Thymus (tissue), 14 donors: ENCODE data around the gene UFM1. TPM values are rescaled to one million over a fixed set of nuclear protein-coding genes. Genes with fewer than 3 reads are reported as not detected.
A peak's percentile ranks its signal among the peaks of the same experiment; 100 is the strongest.
"Not testable (repeated sequence)": the region's sequence is repeated elsewhere in the genome, so short reads cannot be mapped to it uniquely, and the experiment has no call there.

ENCODE experiments used
- DNase-seq, 9 donors: peaks; one replicate each; pipeline ENCODE4 v3.0.0-alpha.2; 2013; ENCODE audit warnings: low spot score in 9 of 9, low read depth in 6 of 9, missing footprints in 1 of 9
- H3K27ac ChIP-seq, 2 donors: one replicate each; pipeline ENCODE4 v1.5.1; 2013; ENCODE audit warnings: control low read depth in 1 of 2, low read depth in 1 of 2, low read length in 1 of 2, mild to moderate bottlenecking in 1 of 2, moderate library complexity in 1 of 2
- H3K27me3 ChIP-seq, 2 donors: one replicate each; pipeline ENCODE4 v1.5.1; 2013; ENCODE audit warnings: low read length in 1 of 2; ENCODE audit not compliant: control insufficient read depth in 2 of 2, insufficient read depth in 1 of 2
- H3K36me3 ChIP-seq, 2 donors: one replicate each; pipeline ENCODE4 v1.5.1; 2013; ENCODE audit warnings: low read length in 1 of 2, mild to moderate bottlenecking in 1 of 2, moderate library complexity in 1 of 2; ENCODE audit not compliant: control insufficient read depth in 2 of 2, insufficient read depth in 2 of 2
- H3K4me1 ChIP-seq, 2 donors: one replicate each; pipeline ENCODE4 v1.5.1; 2013; ENCODE audit warnings: low read length in 2 of 2; ENCODE audit not compliant: control insufficient read depth in 2 of 2, insufficient read depth in 2 of 2
- H3K4me3 ChIP-seq, 2 donors: one replicate each; pipeline ENCODE4 v1.5.1; 2013; ENCODE audit warnings: low read length in 2 of 2, control low read depth in 1 of 2, mild to moderate bottlenecking in 1 of 2
- H3K9me3 ChIP-seq, 2 donors: one replicate each; pipeline ENCODE4 v1.5.1; 2013; ENCODE audit warnings: low read length in 1 of 2, mild to moderate bottlenecking in 1 of 2; ENCODE audit not compliant: control insufficient read depth in 2 of 2, insufficient read depth in 1 of 2
- WGBS: extraction: QIAGEN DNeasy Blood & Tissue Kit; methylation state at CpG from one replicate; pipeline ENCODE4 v1.1.7; 2013; 5-methylcytosine and 5-hydroxymethylcytosine counted together
- long read RNA-seq, 10 donors: transcript quantifications; one replicate each; lab custom pipeline, GENCODE V29; 2026
- polyA plus RNA-seq: library from polyadenylated mRNA; stranded (reverse); fragments of 200-250 nt; gene quantifications from one replicate; pipeline ENCODE4 v1.2.3, GENCODE V29; 2013
- total RNA-seq: library from RNA; stranded (reverse); fragments of 120-200 nt; gene quantifications from one replicate; pipeline ENCODE4 v1.2.4, GENCODE V29; 2013
- donor health status: healthy.

The UFM1 gene
- 45.8 TPM for total RNA-seq
- 50.4 TPM for polyA plus RNA-seq
- long read RNA-seq, donor 1: 0 reads
- long read RNA-seq, donor 2: 0 reads
- long read RNA-seq, donor 3, transcript UFM1-201 (6 exons, 3,138 nt): major isoform, 36 of 50 reads
- long read RNA-seq, donor 3, partial matches to known transcripts: 7 of 50 reads
- long read RNA-seq, donor 3, other reads (novel, unspliced or antisense): 6 of 50 reads
- long read RNA-seq, donor 4, transcript UFM1-201 (6 exons, 3,138 nt): major isoform, 23 of 23 reads
- long read RNA-seq, donor 4, partial matches to known transcripts: 0 of 23 reads
- long read RNA-seq, donor 4, other reads (novel, unspliced or antisense): 0 of 23 reads
- long read RNA-seq, donor 5, transcript UFM1-201 (6 exons, 3,138 nt): major isoform, 33 of 46 reads
- long read RNA-seq, donor 5, partial matches to known transcripts: 8 of 46 reads
- long read RNA-seq, donor 5, other reads (novel, unspliced or antisense): 5 of 46 reads
- long read RNA-seq, donor 6, transcript UFM1-201 (6 exons, 3,138 nt): major isoform, 9 of 10 reads
- long read RNA-seq, donor 6, partial matches to known transcripts: 0 of 10 reads
- long read RNA-seq, donor 6, other reads (novel, unspliced or antisense): 0 of 10 reads
- long read RNA-seq, donor 7, transcript UFM1-201 (6 exons, 3,138 nt): major isoform, 21 of 21 reads
- long read RNA-seq, donor 7, partial matches to known transcripts: 0 of 21 reads
- long read RNA-seq, donor 7, other reads (novel, unspliced or antisense): 0 of 21 reads
- long read RNA-seq, donor 8, transcript UFM1-201 (6 exons, 3,138 nt): major isoform, 9 of 9 reads
- long read RNA-seq, donor 8, partial matches to known transcripts: 0 of 9 reads
- long read RNA-seq, donor 8, other reads (novel, unspliced or antisense): 0 of 9 reads
- long read RNA-seq, donor 9, transcript UFM1-201 (6 exons, 3,138 nt): major isoform, 12 of 13 reads
- long read RNA-seq, donor 9, partial matches to known transcripts: 0 of 13 reads
- long read RNA-seq, donor 9, other reads (novel, unspliced or antisense): 0 of 13 reads
- long read RNA-seq, donor 10, transcript UFM1-201 (6 exons, 3,138 nt): major isoform, 18 of 20 reads
- long read RNA-seq, donor 10, partial matches to known transcripts: 0 of 20 reads
- long read RNA-seq, donor 10, other reads (novel, unspliced or antisense): 0 of 20 reads

GRCh38 chr13:38349390-38350113 lies at the start of gene UFM1:
Gene UFM1, plus strand, starts transcription at chr13:38349851. Its CDS starts 69 bp downstream, at chr13:38349920.
- Histone ChIP-seq H3K36me3 (peaks cover 0 to 5% of the 10 kb centered on the region in 2 donors), H3K27ac (peak within 1 kb of the TSS; percentile 79 to 88), H3K27me3 (no peaks in the 10 kb centered on the region), H3K4me1 (peaks cover 0 to 8% of the 10 kb centered on the region in 2 donors), H3K9me3 (no peaks in the 10 kb centered on the region), H3K4me3 (peak within 1 kb of the TSS; percentile 63 to 72)
- peak; percentile 76 to 96 (median 86) for DNase-seq
- WGBS: under 1% methylated on average over 41 of the region's 41 CpGs

- Histone ChIP-seq H3K36me3 (no peaks in the 10 kb centered on the region), H3K9me3 (no peaks in the 10 kb centered on the region), H3K27ac (no peak overlapping the region), H3K4me3 (no peak overlapping the region), H3K4me1 (no peaks in the 10 kb centered on the region), H3K27me3 (no peaks in the 10 kb centered on the region)
- DNase-seq: no peak
- 97% methylated on average over 4 of the region's 4 CpGs for WGBS
These were observed 48.4 kb upstream of the UFM1 start for GRCh38 chr13:38301236-38301635.

- Histone ChIP-seq H3K4me3 (no peak overlapping the region), H3K36me3 (no peaks in the 10 kb centered on the region), H3K27me3 (no peaks in the 10 kb centered on the region), H3K27ac (no peak overlapping the region), H3K9me3 (no peaks in the 10 kb centered on the region), H3K4me1 (no peaks in the 10 kb centered on the region)
- WGBS: 48% methylated on average over 2 of the region's 2 CpGs
- DNase-seq: no peak
These were observed 45.8 kb upstream of the UFM1 start for GRCh38 chr13:38303816-38304320.

- no peaks in the 10 kb centered on the region for H3K36me3 ChIP-seq
- no peak overlapping the region for H3K27ac ChIP-seq
- H3K4me1 ChIP-seq: no peaks in the 10 kb centered on the region
- no peak overlapping the region for H3K4me3 ChIP-seq
- no peak for DNase-seq
- no peaks in the 10 kb centered on the region for H3K27me3 ChIP-seq
- 96% methylated on average over 2 of the region's 2 CpGs for WGBS
- no peaks in the 10 kb centered on the region for H3K9me3 ChIP-seq
These were observed 40.9 kb upstream of the UFM1 start for GRCh38 chr13:38308736-38309135.

GRCh38 chr13:38309397-38309796 lies 40.3 kb upstream of the UFM1 start:
- no peaks in the 10 kb centered on the region for H3K36me3 ChIP-seq
- no peak for DNase-seq
- no peaks in the 10 kb centered on the region for H3K27me3 ChIP-seq
- H3K4me3 ChIP-seq: no peak overlapping the region
- no peak overlapping the region for H3K27ac ChIP-seq
- H3K4me1 ChIP-seq: no peaks in the 10 kb centered on the region
- H3K9me3 ChIP-seq: no peaks in the 10 kb centered on the region

GRCh38 chr13:38311175-38311574 lies 38.5 kb upstream of the UFM1 start:
- not testable (repeated sequence) for H3K27me3 ChIP-seq, DNase-seq, H3K4me3 ChIP-seq, H3K36me3 ChIP-seq, H3K27ac ChIP-seq, H3K9me3 ChIP-seq, H3K4me1 ChIP-seq
- WGBS: 97% methylated on average over 10 of the region's 10 CpGs

GRCh38 chr13:38316129-38316528 lies 33.5 kb upstream of the UFM1 start:
- H3K27me3 ChIP-seq: no peaks in the 10 kb centered on the region
- no peaks in the 10 kb centered on the region for H3K9me3 ChIP-seq
- H3K27ac ChIP-seq: no peak overlapping the region
- DNase-seq: no peak
- no peaks in the 10 kb centered on the region for H3K4me1 ChIP-seq
- H3K36me3 ChIP-seq: no peaks in the 10 kb centered on the region
- H3K4me3 ChIP-seq: no peak overlapping the region

GRCh38 chr13:38321654-38322053 lies 28.0 kb upstream of the UFM1 start:
- WGBS: 81% methylated on average over 5 of the region's 5 CpGs
- no peaks in the 10 kb centered on the region for H3K36me3 ChIP-seq
- no peak overlapping the region for H3K27ac ChIP-seq
- no peaks in the 10 kb centered on the region for H3K4me1 ChIP-seq
- no peak overlapping the region for H3K4me3 ChIP-seq
- no peaks in the 10 kb centered on the region for H3K9me3 ChIP-seq
- no peak for DNase-seq
- no peaks in the 10 kb centered on the region for H3K27me3 ChIP-seq
